Activated naive CD4-positive, alpha-beta T cell treated with anti-CD3 and anti-CD28 coated beads, Interleukin-2, amount 50 U/mL, for 16 hours (primary cell): Measurements from ENCODE around the gene ATP1A2.

Source experiments
- DNase-seq: peaks from one replicate; pipeline ENCODE4 v3.0.0-alpha.2; 2020

Gene ATP1A2

DNA sequence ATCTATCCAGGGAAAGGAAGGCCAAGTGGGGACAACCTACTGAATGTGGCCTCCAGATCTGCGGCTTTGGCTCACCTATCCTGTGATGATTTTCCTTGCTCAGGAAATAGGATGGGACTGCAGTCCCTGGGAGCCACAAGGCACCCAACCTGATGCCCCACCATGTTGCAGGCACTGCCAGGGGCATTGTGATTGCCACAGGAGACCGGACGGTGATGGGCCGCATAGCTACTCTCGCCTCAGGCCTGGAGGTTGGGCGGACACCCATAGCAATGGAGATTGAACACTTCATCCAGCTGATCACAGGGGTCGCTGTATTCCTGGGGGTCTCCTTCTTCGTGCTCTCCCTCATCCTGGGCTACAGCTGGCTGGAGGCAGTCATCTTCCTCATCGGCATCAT, 11.8 kb downstream of the ATP1A2 start:
- no peak for DNase-seq

- DNase-seq = no peak
Observed at GRCh38 chr1:160127865-160128523, 12.4 kb downstream of the ATP1A2 start.

GRCh38 chr1:160128636-160129035, 13.1 kb downstream of the ATP1A2 start:
- DNase-seq = no peak

DNA sequence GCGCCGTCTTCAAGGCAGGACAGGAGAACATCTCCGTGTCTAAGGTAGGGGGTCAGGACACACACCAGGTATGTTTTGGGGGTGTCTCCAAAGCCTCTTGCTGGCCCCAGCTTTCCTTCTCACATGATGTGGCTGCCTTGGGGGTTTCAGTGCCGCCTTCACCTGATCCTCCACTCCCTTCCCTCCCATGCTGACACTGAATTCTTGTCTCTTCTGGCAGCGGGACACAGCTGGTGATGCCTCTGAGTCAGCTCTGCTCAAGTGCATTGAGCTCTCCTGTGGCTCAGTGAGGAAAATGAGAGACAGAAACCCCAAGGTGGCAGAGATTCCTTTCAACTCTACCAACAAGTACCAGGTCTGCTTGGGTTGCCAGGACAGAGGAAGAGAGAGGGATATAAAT, 13.5 kb downstream of the ATP1A2 start:
- DNase-seq = no peak

DNA sequence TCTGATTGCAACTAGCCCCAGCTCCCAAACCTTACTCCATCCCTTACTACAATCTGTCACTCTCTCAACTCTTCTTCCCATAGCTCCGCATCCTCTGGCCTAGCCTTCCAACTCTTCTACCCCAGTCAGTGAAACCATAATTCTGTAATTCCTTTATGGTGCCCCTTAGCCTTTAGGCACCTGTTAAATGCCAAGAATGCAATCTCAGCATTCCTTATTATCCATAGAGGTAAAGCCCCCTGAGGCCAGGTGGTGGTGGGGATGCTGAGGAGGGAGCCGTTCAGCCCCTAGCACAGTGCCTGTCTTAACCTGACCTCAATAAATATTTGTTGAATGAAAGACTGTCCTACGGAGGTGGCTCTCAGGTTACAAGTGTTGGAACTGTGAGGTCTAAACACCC, 14.0 kb downstream of the ATP1A2 start:
- DNase-seq = no peak

- DNase-seq = no peak
Observed at GRCh38 chr1:160129966-160130365, 14.4 kb downstream of the ATP1A2 start.

DNA sequence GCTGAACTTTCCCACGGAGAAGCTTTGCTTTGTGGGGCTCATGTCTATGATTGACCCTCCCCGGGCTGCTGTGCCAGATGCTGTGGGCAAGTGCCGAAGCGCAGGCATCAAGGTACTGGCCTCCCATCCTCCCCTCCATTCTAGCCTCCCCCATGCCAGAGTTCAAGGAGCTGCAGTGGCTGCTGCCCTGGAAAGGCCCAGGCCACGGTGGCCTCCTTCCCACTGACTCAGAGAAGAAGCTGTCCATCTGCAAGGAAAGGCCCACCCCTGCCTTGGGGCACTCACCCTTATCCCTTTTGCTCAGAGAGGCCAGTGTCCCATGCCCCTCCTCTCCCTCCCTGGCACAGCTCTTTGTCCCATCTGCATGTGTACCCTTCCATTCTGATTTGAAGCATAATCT, 14.9 kb downstream of the ATP1A2 start:
- DNase-seq = no peak

DNA sequence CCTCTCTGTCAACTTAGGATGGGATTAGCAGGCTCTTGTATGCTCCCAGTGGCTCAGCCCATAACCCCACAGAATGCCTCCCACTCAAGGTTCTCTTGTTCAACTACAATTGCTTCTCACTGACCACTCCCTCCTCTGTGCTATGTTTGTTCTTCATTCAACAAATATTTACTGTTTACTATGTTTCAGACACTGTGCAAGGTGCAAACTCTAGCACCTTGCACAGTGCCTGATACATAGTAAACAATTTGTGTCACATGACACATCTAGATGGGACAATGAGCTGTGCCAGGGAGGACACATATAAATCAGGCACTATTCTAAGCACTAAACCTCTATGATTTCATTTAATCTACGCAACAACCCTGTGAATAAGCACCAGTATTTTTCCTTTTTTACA, 15.4 kb downstream of the ATP1A2 start:
- no peak for DNase-seq

DNA sequence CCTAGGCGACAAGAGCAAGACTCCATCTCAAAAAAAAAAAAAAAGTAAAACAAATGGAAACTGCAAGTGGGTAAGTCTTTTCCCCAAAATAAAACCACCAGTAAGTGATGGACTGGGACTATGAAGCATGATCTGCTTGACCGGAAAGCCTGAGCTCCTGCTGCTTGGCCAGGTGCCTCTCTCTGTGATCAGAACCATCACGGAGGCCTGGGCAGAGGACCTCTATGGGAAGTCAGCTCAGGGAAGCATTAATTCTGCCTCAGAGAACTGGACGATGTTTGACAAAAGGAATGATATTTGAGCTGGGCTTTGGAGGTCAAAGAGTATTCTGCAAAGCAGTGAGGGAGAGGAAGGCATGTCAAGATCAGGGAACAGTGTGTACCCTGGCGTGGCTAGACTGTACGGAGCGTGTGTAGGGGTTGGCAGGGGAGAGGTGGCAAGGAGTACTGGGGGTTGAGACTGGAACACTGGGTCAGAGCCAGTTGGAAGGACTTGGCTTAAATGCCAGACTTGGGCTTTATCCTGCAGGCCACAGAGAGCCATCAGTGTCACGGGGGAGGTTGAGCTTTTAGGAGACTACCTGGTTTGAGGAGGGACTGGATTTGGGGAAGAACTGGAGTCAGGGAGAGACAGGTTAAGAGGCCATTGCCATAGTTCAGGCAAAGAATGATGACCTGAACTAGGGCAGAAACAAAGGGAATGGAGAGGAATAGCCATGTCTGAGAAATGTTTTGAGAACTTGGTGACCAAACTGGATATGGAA, 16.4 kb downstream of the ATP1A2 start:
- no peak for DNase-seq

DNA sequence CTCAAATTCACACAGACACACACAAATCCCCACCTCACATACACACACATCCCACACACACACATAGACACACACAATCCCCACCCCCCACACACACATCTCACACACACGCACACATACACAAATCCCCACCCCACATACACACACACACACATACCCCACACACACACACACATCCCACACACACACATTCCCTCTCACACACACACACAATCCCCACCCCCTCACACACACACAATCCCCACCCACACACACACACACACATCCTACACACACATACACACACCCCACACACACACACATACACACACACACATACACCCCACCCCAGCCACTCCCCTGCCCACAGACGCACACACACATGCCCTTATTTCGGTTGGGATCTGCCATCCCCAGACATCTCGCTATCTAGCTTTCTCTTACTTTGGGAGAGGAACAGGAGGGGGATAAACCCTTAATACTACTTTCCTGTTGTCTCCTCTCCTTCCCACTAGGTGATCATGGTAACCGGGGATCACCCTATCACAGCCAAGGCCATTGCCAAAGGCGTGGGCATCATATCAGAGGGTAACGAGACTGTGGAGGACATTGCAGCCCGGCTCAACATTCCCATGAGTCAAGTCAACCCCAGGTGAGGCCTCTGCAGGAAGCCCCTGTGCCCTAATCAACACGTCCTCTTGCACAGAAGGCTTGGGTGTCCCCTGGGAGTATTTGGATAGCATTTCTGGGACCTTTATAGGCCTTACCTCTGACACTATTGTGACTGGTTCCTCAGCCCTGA, 18.6 kb downstream of the ATP1A2 start:
- DNase-seq = no peak

- DNase-seq = no peak
Observed at GRCh38 chr1:160134791-160135572, 19.4 kb downstream of the ATP1A2 start.

DNA sequence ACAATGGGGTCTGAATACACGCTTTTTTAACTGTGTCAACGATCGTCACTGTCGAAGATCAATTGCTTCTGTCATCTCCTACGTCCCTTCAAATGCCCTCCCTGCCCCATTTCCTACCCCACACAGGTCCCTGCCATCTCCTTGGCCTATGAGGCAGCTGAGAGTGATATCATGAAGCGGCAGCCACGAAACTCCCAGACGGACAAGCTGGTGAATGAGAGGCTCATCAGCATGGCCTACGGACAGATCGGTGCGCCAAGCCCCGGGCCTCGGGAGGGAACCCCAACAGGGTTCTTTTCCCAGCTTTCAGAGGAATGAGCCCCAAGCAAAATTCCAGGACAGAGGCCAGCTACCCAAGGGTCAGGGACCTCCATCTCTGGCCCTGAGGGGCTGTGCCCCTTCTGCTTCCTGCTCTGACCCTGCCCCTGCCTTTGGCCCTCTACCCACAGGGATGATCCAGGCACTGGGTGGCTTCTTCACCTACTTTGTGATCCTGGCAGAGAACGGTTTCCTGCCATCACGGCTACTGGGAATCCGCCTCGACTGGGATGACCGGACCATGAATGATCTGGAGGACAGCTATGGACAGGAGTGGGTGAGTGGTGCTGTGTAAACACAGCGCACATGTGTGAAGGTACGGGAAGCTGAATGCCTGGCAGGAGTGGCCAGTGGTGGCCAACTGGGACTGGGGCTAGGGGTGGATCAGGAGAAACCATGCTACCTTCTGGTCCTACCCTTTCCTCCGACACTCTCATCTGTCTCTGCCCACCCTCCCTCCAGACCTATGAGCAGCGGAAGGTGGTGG, 20.8 kb downstream of the ATP1A2 start:
- no peak for DNase-seq

DNA sequence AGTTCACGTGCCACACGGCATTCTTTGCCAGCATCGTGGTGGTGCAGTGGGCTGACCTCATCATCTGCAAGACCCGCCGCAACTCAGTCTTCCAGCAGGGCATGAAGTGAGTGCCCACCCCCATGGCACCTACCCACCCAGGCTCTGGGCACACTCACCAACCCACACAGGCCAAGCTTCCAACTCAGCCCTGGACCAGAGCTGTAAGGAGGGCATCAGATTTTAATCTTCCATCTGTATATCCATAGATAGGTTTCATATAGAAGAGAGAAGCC, 21.3 kb downstream of the ATP1A2 start:
- no peak for DNase-seq

GRCh38 chr1:160137216-160137862, 21.8 kb downstream of the ATP1A2 start:
- no peak for DNase-seq

DNA sequence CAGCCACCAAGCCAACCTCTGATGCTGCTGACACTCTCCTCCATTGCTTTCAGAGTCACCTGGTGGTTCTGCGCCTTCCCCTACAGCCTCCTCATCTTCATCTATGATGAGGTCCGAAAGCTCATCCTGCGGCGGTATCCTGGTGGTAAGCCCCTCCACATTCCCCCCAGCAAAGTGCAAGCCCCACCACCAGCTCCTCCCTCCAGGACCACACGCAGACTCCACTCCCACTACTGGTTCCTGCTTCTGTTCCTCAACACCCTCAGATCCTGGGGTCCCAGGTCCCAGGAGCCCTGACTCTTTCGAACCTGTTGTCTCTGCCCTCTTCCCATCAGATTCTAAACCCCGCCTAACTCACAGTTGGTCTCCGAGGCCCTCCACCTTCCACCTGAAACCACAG, 24.3 kb downstream of the ATP1A2 start:
- no peak for DNase-seq

DNA sequence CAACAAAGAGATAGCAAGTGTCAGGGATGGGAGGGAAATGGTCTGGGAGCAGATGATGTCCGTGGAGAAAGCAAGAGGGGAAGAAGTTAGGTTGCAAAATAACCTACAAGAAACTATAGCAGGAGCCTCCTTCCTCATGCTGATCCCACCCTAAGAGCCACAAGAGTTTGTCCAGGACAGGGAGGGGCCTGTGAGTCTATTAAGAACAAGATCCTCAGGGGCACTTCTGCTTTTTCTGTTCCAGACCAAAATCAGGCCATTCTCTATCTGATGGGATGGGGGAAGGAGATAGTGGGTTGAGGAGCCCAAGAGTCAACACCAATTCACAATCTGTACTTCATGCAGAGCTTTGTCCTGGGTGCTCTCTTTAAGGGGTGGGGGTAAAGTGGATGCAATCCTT, 28.1 kb downstream of the ATP1A2 start:
- no peak for DNase-seq

DNA sequence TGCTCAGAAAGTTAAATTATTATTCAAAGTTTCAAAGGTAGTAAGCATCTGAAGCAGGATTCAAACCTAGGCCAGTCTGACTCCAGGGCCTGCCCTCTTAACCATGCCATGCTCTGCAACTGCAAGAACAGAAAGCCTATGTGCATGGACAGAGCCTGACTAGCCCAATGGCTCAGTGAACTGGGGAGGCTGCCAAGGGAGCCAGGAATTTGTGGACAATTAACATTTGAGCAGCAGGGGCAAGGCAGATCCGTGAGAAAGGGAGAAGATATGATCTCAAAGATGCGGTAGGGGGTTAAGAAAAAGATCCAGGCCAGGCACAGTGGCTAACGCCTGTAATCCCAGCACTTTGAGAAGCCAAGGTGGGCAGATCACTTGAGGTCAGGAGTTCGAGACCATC, 29.4 kb downstream of the ATP1A2 start:
- no peak for DNase-seq

GRCh38 chr1:160146107-160146506, 30.5 kb downstream of the ATP1A2 start:
- no peak for DNase-seq

DNA sequence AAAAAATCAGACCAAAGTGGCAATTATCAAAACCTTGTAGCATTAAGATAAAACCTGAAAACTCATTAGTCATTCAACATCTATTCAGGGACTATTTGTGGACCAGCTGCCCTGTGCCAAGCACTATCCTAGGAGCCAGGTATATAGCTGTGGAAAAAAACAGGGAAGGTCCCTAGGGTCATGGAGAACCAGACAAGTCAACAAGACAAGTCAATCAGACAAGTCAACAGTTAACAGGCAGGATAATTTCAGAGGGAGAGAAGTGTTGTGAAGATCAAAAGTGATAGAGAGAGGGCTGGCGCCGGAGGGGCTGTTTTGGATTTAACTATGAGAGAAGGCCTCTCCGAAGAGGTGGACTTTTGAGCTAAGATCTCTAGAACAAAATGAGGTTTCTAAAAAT, 32.6 kb downstream of the ATP1A2 start:
- no peak for DNase-seq

- DNase-seq = no peak
Observed at GRCh38 chr1:160149233-160149632, 33.7 kb downstream of the ATP1A2 start.

DNA sequence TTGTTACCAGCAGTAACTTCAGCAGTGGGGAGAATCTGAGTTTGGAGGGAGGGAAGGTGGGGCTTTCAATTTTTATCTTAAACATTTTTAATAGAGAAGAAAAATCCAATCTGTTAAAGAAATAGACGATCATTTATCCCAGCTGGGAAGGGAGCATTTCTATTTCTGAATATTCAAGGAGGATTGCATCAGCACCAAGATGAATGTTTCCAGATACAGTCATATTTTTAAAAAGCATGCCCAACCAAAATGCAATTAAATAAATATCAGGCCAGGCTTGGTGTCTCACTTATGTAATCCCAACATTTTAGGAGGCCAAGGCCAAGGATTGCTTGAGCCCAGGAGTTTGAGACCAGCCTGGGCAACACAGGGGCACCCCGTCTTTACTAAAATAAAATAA, 34.2 kb downstream of the ATP1A2 start:
- DNase-seq = no peak

- DNase-seq = no peak
Observed at GRCh38 chr1:160151303-160151702, 35.7 kb downstream of the ATP1A2 start, which contains the start of gene ATP1A4. Gene ATP1A4, plus strand, starts transcription at chr1:160151603. Its CDS starts 438 bp downstream, at chr1:160152041.
